Omental fat pad (tissue), 4 donors: ENCODE results near the gene CXCL1. TPM values are rescaled to one million over a fixed set of nuclear protein-coding genes. Genes with fewer than 3 reads are reported as not detected.

Experiments
- total RNA-seq, 4 donors: library from RNA; depleted of rRNA; stranded (reverse); fragments of >200 nt; gene quantifications; one replicate each; pipeline ENCODE4 v1.1.0, GENCODE V29; 2016

The CXCL1 gene
- total RNA-seq, 4 donors from 2014 or later, result 2.7 to 114 (median 12.9) TPM

Other genes starting within 250 kb of the CXCL1 start
- under 1 TPM in 2 of 4 donors, not detected in 2; 0.31 to 0.46 TPM for gene RASSF6, start 249.0 kb upstream of the CXCL1 start, total RNA-seq
- gene CXCL8, start 128.8 kb upstream of the CXCL1 start, total RNA-seq, result 100 to 1,000 TPM in 1 of 4 donors, 10 to 100 TPM in 1, 1 to 10 TPM in 2; 6.0 to 150 (median 10.6) TPM
- gene CXCL6, start 32.7 kb upstream of the CXCL1 start, total RNA-seq, result 10 to 100 TPM in 1 of 4 donors, 1 to 10 TPM in 2, not detected in 1; 1.8 to 15.8 (median 3.1) TPM
- not detected for gene PF4V1, start 16.1 kb upstream of the CXCL1 start, total RNA-seq
- not detected for gene PF4, start 112.6 kb downstream of the CXCL1 start, total RNA-seq
- 1 to 10 TPM in 2 of 4 donors, not detected in 2; 1.9 to 3.4 TPM for gene PPBP, start 118.8 kb downstream of the CXCL1 start, total RNA-seq
- 1 to 10 TPM in 1 of 4 donors, under 1 TPM in 1, not detected in 2; 0.56 to 1.8 TPM for gene CXCL5, start 129.3 kb downstream of the CXCL1 start, total RNA-seq
- gene CXCL3, start 169.3 kb downstream of the CXCL1 start, total RNA-seq, result 10 to 100 TPM in 2 of 4 donors, 1 to 10 TPM in 2; 1.1 to 26.9 (median 6.7) TPM
- gene CXCL2, start 229.8 kb downstream of the CXCL1 start, total RNA-seq, result 100 to 1,000 TPM in 1 of 4 donors, 10 to 100 TPM in 3; 27.8 to 295 (median 68.7) TPM